ENCODE results near the gene APOB.
A peak's percentile ranks its signal among the peaks of the same experiment; 100 is the strongest.

The APOB gene

GRCh38 chr2:21050164-21050563, 6.3 kb upstream of the APOB start:
- DNase-seq (ENCODE audit: low spot score), result no peak

- no peak for DNase-seq (ENCODE audit: low spot score)
These were observed 3.5 kb upstream of the APOB start for GRCh38 chr2:21047141-21048009.

- no peak for DNase-seq (ENCODE audit: low spot score)
These were observed 2.6 kb upstream of the APOB start for GRCh38 chr2:21046506-21046905.

GRCh38 chr2:21044694-21045371, 960 bp upstream of the APOB start:
- no peak for DNase-seq (ENCODE audit: low spot score)

- DNase-seq (ENCODE audit: low spot score), result peak; percentile 50
These were observed 722 bp downstream of the APOB start for GRCh38 chr2:21042958-21043743.

- DNase-seq (ENCODE audit: low spot score), result no peak
These were observed 1.2 kb downstream of the APOB start for GRCh38 chr2:21042708-21042957.

GRCh38 chr2:21041943-21042707, 1.7 kb downstream of the APOB start:
- DNase-seq (ENCODE audit: low spot score), result no peak

GRCh38 chr2:21041462-21041861, 2.4 kb downstream of the APOB start:
- DNase-seq (ENCODE audit: low spot score), result no peak

- DNase-seq (ENCODE audit: low spot score), result no peak
These were observed 3.1 kb downstream of the APOB start for GRCh38 chr2:21040468-21041377.

GRCh38 chr2:21039979-21040467, 3.9 kb downstream of the APOB start:
- no peak for DNase-seq (ENCODE audit: low spot score)

GRCh38 chr2:21039080-21039556, 4.8 kb downstream of the APOB start:
- DNase-seq (ENCODE audit: low spot score), result no peak

- no peak for DNase-seq (ENCODE audit: low spot score)
These were observed 5.3 kb downstream of the APOB start for GRCh38 chr2:21038403-21039073.

- no peak for DNase-seq (ENCODE audit: low spot score)
These were observed 6.2 kb downstream of the APOB start for GRCh38 chr2:21037671-21038108.

- no peak for DNase-seq (ENCODE audit: low spot score)
These were observed 6.9 kb downstream of the APOB start for GRCh38 chr2:21036708-21037670.

- no peak for DNase-seq (ENCODE audit: low spot score)
These were observed 7.7 kb downstream of the APOB start for GRCh38 chr2:21035974-21036707.

GRCh38 chr2:21035282-21035973, 8.4 kb downstream of the APOB start:
- no peak for DNase-seq (ENCODE audit: low spot score)

- DNase-seq (ENCODE audit: low spot score), result no peak
These were observed 8.9 kb downstream of the APOB start for GRCh38 chr2:21034972-21035279.

Measured in cerebellar cortex (tissue), 1 donor.